ENCODE results near the gene NACA.

GRCh38 chr12:56759263-56759908 is 34.3 kb upstream of the NACA start:
- no peak for TF ChIP-seq POLR2A (IDR thresholded peaks at IDR 0.05)
- no peak for TF ChIP-seq CTCF (IDR thresholded peaks at IDR 0.05)

All from heart left ventricle (tissue), 13 donors.